ENCODE data around the gene NELFB.

- TF ChIP-seq POLR2A (IDR thresholded peaks at IDR 0.05; ENCODE audit: low read length): no peak
- TF ChIP-seq GATA1 (IDR thresholded peaks at IDR 0.05; ENCODE audit: low read depth, low read length): no peak
Measured at GRCh38 chr9:137232101-137232500, 23.0 kb upstream of the NELFB start.
